ENCODE results near the gene SCAI. TPM values are rescaled to one million over a fixed set of nuclear protein-coding genes. Genes with fewer than 3 reads are reported as not detected.

SCAI gene
- total and polyA plus RNA-seq, 9 of the 15 experiments (the other 6 are each of a cell fraction or from before 2014, with no cell fraction given), result 0.70 to 12.4 (median 4.2) TPM

DNA sequence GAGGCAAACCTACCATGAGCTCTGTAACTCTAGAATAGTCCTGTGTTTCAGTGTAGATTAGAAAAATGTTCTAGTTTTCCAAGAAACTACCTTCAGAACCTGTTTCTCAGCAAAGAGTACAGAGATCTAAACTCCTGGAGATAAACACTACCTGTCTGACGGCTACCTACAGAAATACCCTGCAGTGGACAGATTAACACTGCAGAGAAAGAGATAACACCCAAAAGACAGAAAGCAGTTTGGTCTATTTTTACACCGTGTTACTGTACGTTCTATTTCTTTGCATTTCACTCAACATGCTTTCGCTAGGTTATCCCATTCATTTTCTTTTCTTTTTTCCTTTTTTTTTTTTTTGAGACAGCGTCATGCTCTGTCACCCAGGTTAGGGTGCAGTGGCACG, 11.6 kb downstream of the SCAI start (continued):
- TF ChIP-seq, protein P1, sequence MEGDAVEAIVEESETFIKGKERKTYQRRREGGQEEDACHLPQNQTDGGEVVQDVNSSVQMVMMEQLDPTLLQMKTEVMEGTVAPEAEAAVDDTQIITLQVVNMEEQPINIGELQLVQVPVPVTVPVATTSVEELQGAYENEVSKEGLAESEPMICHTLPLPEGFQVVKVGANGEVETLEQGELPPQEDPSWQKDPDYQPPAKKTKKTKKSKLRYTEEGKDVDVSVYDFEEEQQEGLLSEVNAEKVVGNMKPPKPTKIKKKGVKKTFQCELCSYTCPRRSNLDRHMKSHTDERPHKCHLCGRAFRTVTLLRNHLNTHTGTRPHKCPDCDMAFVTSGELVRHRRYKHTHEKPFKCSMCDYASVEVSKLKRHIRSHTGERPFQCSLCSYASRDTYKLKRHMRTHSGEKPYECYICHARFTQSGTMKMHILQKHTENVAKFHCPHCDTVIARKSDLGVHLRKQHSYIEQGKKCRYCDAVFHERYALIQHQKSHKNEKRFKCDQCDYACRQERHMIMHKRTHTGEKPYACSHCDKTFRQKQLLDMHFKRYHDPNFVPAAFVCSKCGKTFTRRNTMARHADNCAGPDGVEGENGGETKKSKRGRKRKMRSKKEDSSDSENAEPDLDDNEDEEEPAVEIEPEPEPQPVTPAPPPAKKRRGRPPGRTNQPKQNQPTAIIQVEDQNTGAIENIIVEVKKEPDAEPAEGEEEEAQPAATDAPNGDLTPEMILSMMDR (IDR thresholded peaks at IDR 0.05 in 2 of 3, conservative IDR thresholded peaks at IDR 0.05 in 1 of 3; ENCODE audit: insufficient read depth in 2 of 3, low read depth in 1 of 3, low read length in 3 of 3), result no peak
- no peak for TF ChIP-seq NFYB (IDR thresholded peaks at IDR 0.05; ENCODE audit: extremely low read depth, insufficient read length)
- TF ChIP-seq, protein P2, sequence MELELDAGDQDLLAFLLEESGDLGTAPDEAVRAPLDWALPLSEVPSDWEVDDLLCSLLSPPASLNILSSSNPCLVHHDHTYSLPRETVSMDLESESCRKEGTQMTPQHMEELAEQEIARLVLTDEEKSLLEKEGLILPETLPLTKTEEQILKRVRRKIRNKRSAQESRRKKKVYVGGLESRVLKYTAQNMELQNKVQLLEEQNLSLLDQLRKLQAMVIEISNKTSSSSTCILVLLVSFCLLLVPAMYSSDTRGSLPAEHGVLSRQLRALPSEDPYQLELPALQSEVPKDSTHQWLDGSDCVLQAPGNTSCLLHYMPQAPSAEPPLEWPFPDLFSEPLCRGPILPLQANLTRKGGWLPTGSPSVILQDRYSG (tag; conservative IDR thresholded peaks at IDR 0.05; ENCODE audit: low read depth), result no peak
- TF ChIP-seq, protein P3, sequence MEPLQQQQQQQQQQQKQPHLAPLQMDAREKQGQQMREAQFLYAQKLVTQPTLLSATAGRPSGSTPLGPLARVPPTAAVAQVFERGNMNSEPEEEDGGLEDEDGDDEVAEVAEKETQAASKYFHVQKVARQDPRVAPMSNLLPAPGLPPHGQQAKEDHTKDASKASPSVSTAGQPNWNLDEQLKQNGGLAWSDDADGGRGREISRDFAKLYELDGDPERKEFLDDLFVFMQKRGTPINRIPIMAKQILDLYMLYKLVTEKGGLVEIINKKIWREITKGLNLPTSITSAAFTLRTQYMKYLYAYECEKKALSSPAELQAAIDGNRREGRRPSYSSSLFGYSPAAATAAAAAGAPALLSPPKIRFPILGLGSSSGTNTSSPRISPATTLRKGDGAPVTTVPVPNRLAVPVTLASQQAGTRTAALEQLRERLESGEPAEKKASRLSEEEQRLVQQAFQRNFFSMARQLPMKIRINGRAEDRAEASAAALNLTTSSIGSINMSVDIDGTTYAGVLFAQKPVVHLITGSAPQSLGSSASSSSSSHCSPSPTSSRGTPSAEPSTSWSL (CRISPR knock-in tag; IDR thresholded peaks at IDR 0.05; ENCODE audit: borderline replicate concordance), result no peak
- TF ChIP-seq TRIM28 (IDR thresholded peaks at IDR 0.05), result peak; percentile 36; the same call in 1 of the 2 replicates
- TF ChIP-seq, protein P4, sequence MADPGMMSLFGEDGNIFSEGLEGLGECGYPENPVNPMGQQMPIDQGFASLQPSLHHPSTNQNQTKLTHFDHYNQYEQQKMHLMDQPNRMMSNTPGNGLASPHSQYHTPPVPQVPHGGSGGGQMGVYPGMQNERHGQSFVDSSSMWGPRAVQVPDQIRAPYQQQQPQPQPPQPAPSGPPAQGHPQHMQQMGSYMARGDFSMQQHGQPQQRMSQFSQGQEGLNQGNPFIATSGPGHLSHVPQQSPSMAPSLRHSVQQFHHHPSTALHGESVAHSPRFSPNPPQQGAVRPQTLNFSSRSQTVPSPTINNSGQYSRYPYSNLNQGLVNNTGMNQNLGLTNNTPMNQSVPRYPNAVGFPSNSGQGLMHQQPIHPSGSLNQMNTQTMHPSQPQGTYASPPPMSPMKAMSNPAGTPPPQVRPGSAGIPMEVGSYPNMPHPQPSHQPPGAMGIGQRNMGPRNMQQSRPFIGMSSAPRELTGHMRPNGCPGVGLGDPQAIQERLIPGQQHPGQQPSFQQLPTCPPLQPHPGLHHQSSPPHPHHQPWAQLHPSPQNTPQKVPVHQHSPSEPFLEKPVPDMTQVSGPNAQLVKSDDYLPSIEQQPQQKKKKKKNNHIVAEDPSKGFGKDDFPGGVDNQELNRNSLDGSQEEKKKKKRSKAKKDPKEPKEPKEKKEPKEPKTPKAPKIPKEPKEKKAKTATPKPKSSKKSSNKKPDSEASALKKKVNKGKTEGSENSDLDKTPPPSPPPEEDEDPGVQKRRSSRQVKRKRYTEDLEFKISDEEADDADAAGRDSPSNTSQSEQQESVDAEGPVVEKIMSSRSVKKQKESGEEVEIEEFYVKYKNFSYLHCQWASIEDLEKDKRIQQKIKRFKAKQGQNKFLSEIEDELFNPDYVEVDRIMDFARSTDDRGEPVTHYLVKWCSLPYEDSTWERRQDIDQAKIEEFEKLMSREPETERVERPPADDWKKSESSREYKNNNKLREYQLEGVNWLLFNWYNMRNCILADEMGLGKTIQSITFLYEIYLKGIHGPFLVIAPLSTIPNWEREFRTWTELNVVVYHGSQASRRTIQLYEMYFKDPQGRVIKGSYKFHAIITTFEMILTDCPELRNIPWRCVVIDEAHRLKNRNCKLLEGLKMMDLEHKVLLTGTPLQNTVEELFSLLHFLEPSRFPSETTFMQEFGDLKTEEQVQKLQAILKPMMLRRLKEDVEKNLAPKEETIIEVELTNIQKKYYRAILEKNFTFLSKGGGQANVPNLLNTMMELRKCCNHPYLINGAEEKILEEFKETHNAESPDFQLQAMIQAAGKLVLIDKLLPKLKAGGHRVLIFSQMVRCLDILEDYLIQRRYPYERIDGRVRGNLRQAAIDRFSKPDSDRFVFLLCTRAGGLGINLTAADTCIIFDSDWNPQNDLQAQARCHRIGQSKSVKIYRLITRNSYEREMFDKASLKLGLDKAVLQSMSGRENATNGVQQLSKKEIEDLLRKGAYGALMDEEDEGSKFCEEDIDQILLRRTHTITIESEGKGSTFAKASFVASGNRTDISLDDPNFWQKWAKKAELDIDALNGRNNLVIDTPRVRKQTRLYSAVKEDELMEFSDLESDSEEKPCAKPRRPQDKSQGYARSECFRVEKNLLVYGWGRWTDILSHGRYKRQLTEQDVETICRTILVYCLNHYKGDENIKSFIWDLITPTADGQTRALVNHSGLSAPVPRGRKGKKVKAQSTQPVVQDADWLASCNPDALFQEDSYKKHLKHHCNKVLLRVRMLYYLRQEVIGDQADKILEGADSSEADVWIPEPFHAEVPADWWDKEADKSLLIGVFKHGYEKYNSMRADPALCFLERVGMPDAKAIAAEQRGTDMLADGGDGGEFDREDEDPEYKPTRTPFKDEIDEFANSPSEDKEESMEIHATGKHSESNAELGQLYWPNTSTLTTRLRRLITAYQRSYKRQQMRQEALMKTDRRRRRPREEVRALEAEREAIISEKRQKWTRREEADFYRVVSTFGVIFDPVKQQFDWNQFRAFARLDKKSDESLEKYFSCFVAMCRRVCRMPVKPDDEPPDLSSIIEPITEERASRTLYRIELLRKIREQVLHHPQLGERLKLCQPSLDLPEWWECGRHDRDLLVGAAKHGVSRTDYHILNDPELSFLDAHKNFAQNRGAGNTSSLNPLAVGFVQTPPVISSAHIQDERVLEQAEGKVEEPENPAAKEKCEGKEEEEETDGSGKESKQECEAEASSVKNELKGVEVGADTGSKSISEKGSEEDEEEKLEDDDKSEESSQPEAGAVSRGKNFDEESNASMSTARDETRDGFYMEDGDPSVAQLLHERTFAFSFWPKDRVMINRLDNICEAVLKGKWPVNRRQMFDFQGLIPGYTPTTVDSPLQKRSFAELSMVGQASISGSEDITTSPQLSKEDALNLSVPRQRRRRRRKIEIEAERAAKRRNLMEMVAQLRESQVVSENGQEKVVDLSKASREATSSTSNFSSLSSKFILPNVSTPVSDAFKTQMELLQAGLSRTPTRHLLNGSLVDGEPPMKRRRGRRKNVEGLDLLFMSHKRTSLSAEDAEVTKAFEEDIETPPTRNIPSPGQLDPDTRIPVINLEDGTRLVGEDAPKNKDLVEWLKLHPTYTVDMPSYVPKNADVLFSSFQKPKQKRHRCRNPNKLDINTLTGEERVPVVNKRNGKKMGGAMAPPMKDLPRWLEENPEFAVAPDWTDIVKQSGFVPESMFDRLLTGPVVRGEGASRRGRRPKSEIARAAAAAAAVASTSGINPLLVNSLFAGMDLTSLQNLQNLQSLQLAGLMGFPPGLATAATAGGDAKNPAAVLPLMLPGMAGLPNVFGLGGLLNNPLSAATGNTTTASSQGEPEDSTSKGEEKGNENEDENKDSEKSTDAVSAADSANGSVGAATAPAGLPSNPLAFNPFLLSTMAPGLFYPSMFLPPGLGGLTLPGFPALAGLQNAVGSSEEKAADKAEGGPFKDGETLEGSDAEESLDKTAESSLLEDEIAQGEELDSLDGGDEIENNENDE (IDR thresholded peaks at IDR 0.05; ENCODE audit: low read depth, low read length), result no peak
- TF ChIP-seq SMC3 (conservative IDR thresholded peaks at IDR 0.05; ENCODE audit: insufficient read depth, low read depth, low read length), result no peak
- TF ChIP-seq, protein P5, sequence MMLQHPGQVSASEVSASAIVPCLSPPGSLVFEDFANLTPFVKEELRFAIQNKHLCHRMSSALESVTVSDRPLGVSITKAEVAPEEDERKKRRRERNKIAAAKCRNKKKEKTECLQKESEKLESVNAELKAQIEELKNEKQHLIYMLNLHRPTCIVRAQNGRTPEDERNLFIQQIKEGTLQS (IDR thresholded peaks at IDR 0.05), result peak; percentile 11; the same call in 1 of the 2 replicates
- TF ChIP-seq, protein P5 (CRISPR knock-in tag; conservative IDR thresholded peaks at IDR 0.05), result no peak
- no peak for TF ChIP-seq ZC3H8 (IDR thresholded peaks at IDR 0.05)
- no peak for TF ChIP-seq ZFX (CRISPR knock-in tag; IDR thresholded peaks at IDR 0.05)

All from K562 (cell line).